Measurements from ENCODE around the gene ATP11A. TPM values are rescaled to one million over a fixed set of nuclear protein-coding genes. Genes with fewer than 3 reads are reported as not detected.

Gene ATP11A
- total RNA-seq, 1 experiment from 2014 or later, result 232 TPM

DNA sequence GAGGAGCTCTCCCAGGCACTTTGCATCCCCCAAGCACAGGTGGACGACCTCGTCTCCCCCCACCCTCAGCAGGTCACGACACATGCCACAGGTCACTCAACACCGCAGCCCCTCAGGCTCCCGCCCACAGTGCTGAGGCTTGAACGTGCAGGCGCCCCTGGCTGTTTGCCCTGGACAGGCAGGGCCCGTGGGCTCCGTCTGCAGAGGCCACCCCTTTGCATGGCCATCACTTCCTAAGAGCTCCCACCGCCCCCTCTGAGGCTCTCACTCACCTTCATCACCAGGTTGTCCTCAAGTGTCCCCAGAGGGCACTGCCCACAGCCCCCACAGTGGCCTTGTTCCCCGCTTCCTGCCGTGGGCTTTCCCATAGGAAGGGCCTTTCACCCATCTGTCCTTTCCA lies 147.1 kb downstream of the ATP11A start:
- Histone ChIP-seq H3K4me1 (no peaks in the 10 kb centered on the region), H3K27me3 (replicated peaks; ENCODE audit: control insufficient read depth, insufficient read depth, low read length) (no peaks in the 10 kb centered on the region), H3K4me3 (ENCODE audit: low read depth, low read length) (no peak overlapping the region), H3K36me3 (ENCODE audit: control insufficient read depth, insufficient read depth, low read length) (peaks cover 6% of the 10 kb centered on the region), H3K9me3 (no peaks in the 10 kb centered on the region)
- TF ChIP-seq, protein P1, sequence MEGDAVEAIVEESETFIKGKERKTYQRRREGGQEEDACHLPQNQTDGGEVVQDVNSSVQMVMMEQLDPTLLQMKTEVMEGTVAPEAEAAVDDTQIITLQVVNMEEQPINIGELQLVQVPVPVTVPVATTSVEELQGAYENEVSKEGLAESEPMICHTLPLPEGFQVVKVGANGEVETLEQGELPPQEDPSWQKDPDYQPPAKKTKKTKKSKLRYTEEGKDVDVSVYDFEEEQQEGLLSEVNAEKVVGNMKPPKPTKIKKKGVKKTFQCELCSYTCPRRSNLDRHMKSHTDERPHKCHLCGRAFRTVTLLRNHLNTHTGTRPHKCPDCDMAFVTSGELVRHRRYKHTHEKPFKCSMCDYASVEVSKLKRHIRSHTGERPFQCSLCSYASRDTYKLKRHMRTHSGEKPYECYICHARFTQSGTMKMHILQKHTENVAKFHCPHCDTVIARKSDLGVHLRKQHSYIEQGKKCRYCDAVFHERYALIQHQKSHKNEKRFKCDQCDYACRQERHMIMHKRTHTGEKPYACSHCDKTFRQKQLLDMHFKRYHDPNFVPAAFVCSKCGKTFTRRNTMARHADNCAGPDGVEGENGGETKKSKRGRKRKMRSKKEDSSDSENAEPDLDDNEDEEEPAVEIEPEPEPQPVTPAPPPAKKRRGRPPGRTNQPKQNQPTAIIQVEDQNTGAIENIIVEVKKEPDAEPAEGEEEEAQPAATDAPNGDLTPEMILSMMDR (IDR thresholded peaks at IDR 0.05; ENCODE audit: insufficient read depth in 1 of 2, low read depth in 1 of 2, low read length in 1 of 2, severe bottlenecking in 1 of 2, unreplicated experiment in 1 of 2), result no peak
- no peak for DNase-seq
- Mint-ChIP-seq H3K27me3 (ENCODE audit: insufficient read depth, unreplicated experiment) (no peaks in the 10 kb centered on the region), H3K36me3 (ENCODE audit: insufficient read depth, unreplicated experiment) (peaks cover 82% of the 10 kb centered on the region), H3K4me3 (ENCODE audit: unreplicated experiment) (no peak overlapping the region), H3K9me3 (ENCODE audit: unreplicated experiment) (no peaks in the 10 kb centered on the region), H3K4me1 (ENCODE audit: low read depth, unreplicated experiment) (no peaks in the 10 kb centered on the region), H3K27ac (ENCODE audit: unreplicated experiment) (no peak overlapping the region)
- no TSS peak for BruUV-seq (replicated peaks)
- CTCF ChIA-PET, result no interaction called here
- POLR2A ChIA-PET, result no interaction called here
- intact Hi-C loops (cut with micrococcal nuclease; ENCODE audit: unreplicated experiment), result no loop called here

GRCh38 chr13:112837371-112838037 lies 147.7 kb downstream of the ATP11A start:
- no peaks in the 10 kb centered on the region for H3K4me1 Mint-ChIP-seq (ENCODE audit: low read depth, unreplicated experiment)
- no TSS peak for BruUV-seq (replicated peaks)
- no peaks in the 10 kb centered on the region for H3K9me3 Mint-ChIP-seq (ENCODE audit: unreplicated experiment)
- TF ChIP-seq, protein P1 (IDR thresholded peaks at IDR 0.05; ENCODE audit: insufficient read depth in 1 of 2, low read depth in 1 of 2, low read length in 1 of 2, severe bottlenecking in 1 of 2, unreplicated experiment in 1 of 2), result no peak
- no peak overlapping the region for H3K27ac Mint-ChIP-seq (ENCODE audit: unreplicated experiment)
- Histone ChIP-seq H3K9me3 (no peaks in the 10 kb centered on the region), H3K4me1 (no peaks in the 10 kb centered on the region), H3K4me3 (ENCODE audit: low read depth, low read length) (no peak overlapping the region), H3K36me3 (ENCODE audit: control insufficient read depth, insufficient read depth, low read length) (peaks cover 2% of the 10 kb centered on the region), H3K27me3 (replicated peaks; ENCODE audit: control insufficient read depth, insufficient read depth, low read length) (no peaks in the 10 kb centered on the region)
- H3K27me3 Mint-ChIP-seq (ENCODE audit: insufficient read depth, unreplicated experiment), result no peaks in the 10 kb centered on the region
- no peak overlapping the region for H3K4me3 Mint-ChIP-seq (ENCODE audit: unreplicated experiment)
- no peak for DNase-seq
- intact Hi-C loops (cut with micrococcal nuclease; ENCODE audit: unreplicated experiment), result no loop called here
- peaks cover 82% of the 10 kb centered on the region for H3K36me3 Mint-ChIP-seq (ENCODE audit: insufficient read depth, unreplicated experiment)
- CTCF ChIA-PET, result no interaction called here
- POLR2A ChIA-PET, result no interaction called here

DNA sequence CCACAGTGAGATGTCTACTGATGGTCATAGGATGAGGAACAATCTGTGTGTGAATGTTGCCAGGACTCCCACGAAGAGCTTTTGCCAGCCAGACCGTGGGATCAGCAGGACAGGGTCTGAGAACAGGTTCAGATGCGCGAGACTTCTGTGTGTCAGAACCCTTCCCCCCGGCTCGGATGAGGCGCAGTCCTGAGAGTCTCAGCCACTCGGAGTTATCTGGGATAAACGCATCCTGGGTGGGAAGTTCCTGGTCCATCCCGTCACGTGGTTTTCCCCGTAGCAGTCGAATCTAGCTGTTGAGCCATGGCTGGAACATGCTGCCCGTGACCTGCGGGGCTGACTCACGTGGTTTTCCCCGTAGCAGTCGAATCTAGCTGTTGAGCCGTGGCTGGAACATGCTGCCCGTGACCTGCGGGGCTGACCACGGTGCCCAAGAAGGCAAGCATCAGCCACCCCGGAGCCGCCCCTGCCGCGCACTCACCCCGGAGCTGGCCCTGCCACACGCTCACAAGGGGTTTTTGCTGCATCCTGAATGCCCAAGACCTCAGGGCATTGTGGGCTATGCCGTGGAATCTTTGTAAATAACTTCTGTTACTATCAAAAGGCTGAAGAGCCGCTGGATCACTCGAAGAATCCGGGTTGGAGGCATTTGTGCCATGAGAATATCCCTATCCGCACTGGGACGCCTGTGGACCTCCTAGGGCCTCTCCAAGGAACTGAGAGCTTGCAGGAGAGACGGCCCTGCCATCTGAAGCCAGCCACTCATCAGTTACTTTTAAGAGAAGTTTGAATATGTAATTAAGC lies 148.4 kb downstream of the ATP11A start:
- CTCF ChIA-PET, result no interaction called here
- no TSS peak for BruUV-seq (replicated peaks)
- H3K36me3 Mint-ChIP-seq (ENCODE audit: insufficient read depth, unreplicated experiment), result peaks cover 81% of the 10 kb centered on the region
- Histone ChIP-seq H3K9me3 (no peaks in the 10 kb centered on the region), H3K4me1 (no peaks in the 10 kb centered on the region), H3K4me3 (ENCODE audit: low read depth, low read length) (no peak overlapping the region), H3K36me3 (ENCODE audit: control insufficient read depth, insufficient read depth, low read length) (peaks cover 3% of the 10 kb centered on the region), H3K27me3 (replicated peaks; ENCODE audit: control insufficient read depth, insufficient read depth, low read length) (no peaks in the 10 kb centered on the region)
- no peak overlapping the region for H3K27ac Mint-ChIP-seq (ENCODE audit: unreplicated experiment)
- no peaks in the 10 kb centered on the region for H3K4me1 Mint-ChIP-seq (ENCODE audit: low read depth, unreplicated experiment)
- TF ChIP-seq, protein P1 (IDR thresholded peaks at IDR 0.05; ENCODE audit: insufficient read depth in 1 of 2, low read depth in 1 of 2, low read length in 1 of 2, severe bottlenecking in 1 of 2, unreplicated experiment in 1 of 2), result no peak
- no peak for DNase-seq
- POLR2A ChIA-PET, result no interaction called here
- H3K9me3 Mint-ChIP-seq (ENCODE audit: unreplicated experiment), result no peaks in the 10 kb centered on the region
- intact Hi-C loops (cut with micrococcal nuclease; ENCODE audit: unreplicated experiment), result no loop called here
- H3K27me3 Mint-ChIP-seq (ENCODE audit: insufficient read depth, unreplicated experiment), result no peaks in the 10 kb centered on the region
- H3K4me3 Mint-ChIP-seq (ENCODE audit: unreplicated experiment), result no peak overlapping the region

Data from Caco-2 (cell line).